GM18861 (cell line): Measurements from ENCODE around the gene PPP1R18.
"Not testable (repeated sequence)": the region's sequence is repeated elsewhere in the genome, so short reads cannot be mapped to it uniquely, and the experiment has no call there.

Experiments used
- ATAC-seq: cut with Tn5 transposase; IDR thresholded peaks from one replicate; pipeline ENCODE4 v1.9.1; 2021; ENCODE audit not compliant: unreplicated experiment

Gene PPP1R18

DNA sequence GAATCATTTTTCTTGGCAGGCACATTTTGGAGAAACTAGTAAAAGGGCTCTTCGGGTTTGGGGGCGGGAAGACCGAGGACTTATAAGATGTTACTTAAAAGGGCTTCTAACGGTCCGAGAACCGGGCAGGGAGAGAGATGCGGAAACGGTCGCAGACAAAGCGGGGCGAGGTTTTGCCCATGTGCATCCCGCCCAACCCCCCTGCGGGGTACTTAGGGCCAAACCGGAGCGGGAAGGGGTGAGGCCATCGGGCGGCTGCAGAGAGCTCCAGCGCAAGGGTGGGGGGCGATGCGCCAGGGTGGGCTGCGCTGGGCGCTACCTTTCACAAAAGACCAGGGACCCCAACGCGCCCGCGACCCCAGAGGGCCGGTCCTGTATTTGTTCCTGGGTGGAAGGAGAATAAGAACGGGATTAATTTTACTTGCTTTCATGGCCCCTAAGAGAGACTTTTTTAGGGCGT is 34.3 kb upstream of the PPP1R18 start:
- ATAC-seq = no peak

DNA sequence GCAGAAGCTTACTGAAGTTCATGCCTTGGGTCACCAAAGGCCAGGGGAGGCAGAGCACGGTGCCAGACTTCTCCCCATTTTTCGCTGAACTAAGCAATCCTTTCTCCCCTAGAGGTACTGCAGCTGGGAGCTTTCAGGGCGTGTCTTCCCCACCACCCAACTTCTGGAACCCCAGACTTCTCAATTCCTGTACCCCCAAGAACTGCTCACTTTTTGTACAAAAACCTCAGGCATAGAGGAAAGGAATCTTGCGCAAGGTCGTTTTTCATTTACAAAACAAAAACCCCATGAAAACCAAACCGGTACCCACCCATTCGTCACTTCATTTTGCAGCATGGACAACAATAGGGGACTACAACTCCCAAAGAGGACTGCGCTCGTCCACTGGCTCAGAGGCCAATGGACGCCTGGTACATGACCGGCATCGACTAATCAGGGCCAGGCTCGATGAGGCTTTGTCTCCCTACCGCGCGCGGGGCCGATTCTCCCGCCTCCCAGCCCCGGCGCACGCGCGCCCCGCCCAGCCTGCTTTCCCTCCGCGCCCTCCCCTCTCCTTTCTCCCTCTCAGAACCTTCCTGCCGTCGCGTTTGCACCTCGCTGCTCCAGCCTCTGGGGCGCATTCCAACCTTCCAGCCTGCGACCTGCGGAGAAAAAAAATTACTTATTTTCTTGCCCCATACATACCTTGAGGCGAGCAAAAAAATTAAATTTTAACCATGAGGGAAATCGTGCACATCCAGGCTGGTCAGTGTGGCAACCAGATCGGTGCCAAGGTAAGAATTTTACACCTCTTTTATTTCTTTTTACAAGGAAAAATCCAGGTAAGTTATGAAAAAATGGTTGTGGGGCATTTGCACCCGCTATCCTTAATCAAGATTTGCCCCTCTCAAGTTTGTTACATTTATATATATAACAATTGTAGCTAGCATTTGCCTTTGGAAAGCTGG is 33.6 kb upstream of the PPP1R18 start, which contains the start of gene TUBB:
Gene TUBB, plus strand, starts transcription at position 562 of the 947 bp plus-strand sequence. Its CDS starts 155 bp downstream, at position 717.
- peak; percentile 42 for ATAC-seq

DNA sequence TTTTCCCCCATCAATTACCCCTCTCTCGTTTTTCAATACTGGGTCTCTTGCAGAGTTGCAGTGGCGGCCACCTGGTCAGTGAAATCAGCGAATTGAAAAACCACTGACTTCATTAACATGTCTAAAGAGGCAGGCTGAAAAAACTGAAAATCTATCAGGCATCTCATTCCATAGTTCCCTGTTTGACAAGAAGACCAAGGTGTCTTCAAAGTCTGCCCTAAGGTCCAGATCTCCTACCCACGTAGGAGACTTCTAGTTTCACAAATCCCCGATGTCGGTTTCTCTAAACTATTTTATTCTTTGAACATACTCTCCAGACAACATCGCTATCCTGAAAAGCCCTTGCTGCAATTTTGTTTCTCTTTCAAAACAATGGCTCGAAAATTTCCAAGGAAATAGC is 32.9 kb upstream of the PPP1R18 start:
- no peak for ATAC-seq

DNA sequence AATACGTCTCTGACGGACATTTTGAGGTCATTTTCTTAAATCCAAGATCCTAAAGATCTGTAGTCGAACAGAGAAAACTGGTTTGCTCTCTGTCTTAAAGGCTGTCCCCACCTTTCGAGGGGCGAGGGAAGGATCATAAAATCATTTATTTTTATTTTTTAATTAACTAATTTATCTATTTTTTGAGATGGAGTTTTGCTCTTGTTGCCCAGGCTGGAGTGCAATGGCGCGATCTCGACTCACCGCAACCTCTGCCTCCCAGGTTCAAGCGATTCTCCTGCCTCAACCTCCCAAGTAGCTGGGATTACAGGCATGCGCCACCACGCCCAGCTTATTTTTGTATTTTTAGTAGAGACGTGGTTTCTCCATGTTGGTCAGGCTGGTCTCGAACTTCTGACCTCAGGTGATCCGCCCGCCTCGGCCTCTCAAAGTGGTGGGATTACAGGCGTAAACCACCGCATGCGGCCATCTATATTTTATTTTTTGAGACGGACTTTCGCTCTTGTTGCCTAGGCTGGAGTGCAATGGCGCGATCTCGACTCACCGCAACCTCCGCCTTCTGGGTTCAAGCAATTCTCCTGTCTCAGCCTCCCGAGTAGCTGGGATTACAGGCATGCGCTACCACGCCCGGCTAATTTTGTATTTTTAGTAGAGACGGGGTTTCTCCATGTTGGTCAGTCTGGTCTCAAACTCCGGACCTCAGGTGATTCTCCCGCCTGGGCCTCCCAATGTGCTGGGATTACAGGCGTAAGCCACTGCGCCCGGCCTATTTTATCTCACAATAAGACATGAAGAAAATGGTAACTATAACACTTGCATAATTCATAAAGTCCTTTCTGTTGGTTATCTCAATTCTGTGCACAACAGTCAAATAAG is 31.6 kb upstream of the PPP1R18 start:
- not testable (repeated sequence) for ATAC-seq

DNA sequence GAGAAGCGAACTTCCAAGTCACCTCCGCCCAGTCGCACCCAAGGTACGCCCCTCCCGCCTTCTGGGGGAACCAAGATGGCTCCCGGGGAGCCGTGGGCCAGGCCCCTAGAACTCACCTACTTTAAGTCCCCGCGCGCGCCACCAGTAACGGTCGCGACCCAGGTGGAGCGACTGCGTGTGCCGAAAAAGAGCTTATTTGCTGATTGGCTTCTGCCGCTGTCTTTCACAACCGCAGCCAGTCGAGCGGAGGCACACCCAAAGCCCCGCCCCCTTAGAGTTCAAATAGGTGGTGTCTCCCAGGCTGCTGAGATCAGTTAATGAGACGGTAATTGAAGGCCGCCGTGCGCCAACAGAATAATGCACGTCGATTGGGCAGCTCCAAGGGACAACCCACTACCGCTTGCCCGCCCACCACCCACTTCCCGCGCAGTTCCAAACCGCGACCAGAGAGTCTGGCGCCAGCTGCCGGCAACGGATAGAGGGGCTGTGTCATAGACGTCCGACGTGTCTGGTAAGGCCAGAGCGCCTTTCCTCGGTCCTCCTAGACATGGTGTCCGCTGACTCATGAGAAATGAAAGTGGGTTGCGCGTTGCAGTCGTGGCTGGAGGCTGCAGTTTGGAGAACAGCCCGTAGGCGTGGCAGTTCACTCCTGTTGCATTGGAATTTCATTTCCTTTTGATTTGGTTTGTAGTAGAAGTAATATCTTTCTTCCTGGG is 30.8 kb upstream of the PPP1R18 start, which contains the start of gene MDC1:
Gene MDC1, minus strand, starts transcription at position 153 of the 716 bp plus-strand sequence. CDS start 2,106 bp downstream, outside the sequence.
- peak; percentile 54 for ATAC-seq

DNA sequence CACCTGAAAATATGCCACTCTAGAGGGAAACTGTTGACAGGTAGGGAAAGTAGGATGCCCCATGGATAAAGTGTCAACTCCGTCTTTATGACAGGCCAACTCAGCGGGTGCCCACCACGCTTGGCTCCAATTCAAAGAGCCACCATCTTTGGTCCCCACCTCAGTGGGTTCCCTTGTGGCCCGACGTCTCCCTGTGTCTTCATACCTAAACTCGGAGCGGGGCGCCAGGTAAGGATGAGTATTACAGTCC is 30.4 kb upstream of the PPP1R18 start:
- no peak for ATAC-seq

DNA sequence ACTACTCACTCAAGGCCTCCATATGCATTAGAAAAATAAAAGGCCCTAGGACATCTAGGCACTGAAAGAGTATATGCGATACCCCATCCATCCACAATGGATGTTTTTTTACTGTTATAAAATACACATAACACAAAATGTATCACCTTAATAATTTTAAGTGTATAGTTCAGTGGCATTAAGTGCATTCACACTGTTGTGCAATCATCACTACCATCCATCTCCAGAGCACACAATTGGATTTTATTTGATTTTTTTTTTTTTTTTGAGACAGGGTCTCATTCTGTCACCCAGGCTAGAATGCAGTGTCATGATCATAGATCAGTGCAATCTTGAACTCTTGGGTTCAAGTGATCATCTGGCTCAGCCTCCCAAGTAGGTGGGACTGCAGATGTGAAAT is 27.8 kb upstream of the PPP1R18 start:
- ATAC-seq = no peak

DNA sequence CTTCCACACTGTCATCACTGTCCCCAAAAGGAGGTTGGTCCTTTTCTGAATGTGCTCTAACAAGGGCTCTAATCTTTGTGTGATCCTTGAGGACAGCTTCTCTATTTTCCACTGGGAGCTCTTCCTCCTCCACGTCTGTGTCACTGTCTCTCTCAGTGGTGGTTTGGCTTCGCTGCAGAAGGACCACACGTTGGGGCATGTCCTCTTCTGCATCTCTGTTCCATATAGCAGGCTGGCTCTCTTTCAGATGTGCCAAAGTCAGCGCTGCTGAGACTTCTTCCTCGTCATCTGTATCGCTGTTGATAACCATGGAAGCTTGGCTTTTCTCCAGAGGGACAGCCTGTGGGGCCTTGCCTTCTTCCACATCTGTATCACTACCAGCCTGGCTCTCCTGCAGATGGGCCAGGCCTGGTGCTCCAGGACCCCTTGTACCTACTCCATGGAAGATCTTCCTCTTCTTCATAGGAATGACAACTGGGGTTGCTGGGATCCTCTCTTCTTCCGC is 26.0 kb upstream of the PPP1R18 start:
- no peak for ATAC-seq

DNA sequence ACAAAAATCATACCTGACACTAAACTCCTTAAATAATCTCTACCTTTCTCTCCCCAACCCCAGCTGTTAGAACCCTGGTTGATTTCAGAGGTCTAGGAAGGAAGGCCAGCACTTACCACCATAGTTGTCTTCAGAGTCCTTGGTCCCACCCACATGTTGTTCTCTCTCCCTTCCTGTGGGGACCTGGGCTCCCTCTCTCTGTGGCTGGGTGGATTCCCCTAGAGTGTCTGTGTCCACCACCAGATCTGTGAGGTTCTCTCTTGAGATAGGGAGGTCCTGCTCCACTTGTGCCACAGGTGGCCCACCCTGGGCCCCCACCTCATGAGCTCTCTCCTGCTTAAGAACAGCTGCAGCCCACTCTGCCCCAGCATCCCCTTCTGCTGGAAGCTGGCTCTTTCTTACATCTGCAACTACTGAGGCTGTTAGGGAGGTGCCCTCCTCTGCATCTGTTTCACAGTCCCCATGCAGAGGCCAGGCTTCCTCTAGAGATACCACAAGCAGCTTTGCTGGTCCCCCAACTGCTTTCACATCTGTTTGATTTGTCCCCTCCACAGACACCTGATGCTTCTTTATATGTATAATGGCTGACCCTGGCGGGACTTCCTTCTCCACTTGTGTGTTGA is 25.4 kb upstream of the PPP1R18 start:
- ATAC-seq = no peak

DNA sequence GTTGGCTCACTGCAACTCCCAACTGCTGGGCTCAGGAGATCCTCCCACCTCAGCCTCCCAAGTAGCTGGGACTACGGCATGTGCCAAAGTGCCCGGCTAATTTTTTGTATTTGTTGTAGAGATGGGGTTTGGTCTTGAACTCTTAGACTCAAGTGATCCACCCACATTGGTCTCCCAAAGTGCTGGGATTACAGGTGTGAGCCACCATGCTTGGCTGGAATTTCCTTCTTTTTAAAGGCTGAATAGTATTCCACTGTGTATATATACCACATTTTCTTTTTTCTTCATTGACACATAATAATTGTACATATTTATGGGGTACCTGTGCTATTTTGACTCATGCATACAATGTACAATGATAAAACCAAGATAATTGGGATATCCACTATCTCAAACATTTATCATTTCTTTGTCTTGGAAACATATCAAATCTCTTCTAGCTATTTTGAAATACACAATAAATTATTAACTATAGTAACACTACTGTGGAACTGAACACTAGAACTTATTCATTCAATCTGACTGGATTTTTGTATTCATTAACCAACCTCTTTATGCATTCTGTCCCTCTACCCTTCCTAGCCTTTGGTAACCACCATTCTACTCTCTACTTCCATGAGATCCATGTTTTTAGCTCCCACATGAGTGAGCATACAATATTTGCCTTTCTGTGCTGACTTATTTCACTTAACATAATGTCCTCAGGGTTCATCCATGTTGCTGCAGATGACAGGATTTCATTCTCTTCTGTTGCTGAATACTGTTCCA is 22.8 kb upstream of the PPP1R18 start:
- no peak for ATAC-seq

DNA sequence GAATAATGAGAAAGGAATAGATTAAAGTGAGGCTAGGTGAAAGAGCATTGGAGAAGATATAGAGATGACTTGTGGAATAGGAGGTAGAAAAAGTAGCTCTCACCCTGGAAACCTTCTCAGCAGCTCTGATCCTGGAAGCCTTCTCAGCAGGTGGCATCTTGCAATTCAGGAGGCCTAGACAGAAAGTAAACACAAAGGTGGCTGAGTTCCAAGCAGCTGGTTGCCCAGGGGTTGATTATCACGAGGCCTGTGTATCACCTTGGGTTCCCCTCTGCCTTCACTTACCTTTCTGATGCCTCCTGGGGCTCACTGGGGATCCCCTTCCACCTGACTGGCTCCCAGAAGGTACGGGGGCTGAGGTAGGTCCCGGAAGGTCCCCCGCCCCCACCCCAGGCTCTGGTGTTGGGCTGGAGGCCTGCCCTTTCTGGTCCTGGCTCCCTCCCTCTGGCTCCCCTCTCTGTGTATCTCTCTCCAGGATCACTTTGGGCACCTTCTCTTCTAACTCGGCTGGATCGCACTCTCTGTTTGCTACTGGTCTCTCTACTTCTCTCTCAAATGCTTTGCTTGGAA is 20.9 kb upstream of the PPP1R18 start:
- ATAC-seq = no peak

DNA sequence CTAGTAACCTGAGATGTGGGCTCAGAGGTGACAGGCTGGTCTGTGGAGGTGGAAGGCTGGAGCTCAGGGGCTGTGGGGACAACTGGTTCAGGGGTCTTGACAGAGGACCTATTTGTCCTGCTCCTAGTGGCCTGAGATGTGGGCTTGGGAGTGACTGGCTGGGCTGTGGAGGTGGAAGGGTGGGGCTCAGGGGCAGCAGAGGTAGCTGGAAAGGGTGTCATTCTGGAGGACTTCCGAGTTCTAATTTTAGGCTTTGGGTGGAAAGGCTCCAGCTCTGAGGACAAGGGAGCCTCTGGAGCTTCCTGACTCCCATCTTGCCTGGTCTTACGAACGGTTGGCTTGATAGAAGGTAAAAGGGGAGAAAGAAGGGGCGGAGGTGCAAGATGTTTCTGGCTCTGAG is 19.2 kb upstream of the PPP1R18 start:
- ATAC-seq = no peak

DNA sequence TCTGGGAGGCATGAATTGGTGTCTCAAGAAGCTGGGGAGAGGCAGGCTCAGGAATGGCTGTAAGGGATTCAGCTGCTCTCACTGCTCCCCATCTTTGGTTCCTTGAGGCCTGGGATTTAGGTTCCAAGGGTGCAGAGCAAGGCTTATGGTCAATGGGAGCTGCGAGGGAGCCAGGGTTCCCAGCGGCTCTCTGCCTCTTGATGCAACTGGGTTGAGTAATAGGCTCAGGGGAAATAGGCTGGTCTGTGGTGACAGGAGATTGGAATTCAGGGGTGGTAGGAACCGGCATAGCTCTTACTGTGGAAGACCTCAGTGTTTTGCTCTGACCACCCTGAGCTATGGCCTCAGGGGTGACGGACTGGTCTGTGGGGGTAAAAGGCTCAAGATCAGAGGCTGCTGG is 17.4 kb upstream of the PPP1R18 start:
- no peak for ATAC-seq

DNA sequence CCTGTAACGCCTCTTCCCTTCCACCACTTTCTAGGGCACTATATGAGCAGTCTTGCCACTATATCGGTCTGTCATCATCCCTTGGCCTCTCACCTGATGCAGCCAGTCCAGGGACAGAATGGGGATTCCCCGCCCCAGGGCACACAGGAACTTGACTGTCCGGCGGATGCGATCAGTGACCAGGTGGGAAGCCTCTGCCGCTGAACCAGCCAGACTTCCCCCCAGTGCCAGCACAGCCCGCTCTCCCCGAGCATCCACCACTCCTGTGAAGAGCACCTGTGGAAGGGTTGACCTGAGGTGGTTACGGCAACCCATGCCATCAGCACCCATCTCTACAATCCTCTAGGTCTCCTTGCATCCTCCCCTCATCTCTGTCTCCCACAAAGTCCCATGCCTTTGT is 16.6 kb upstream of the PPP1R18 start:
- no peak for ATAC-seq

DNA sequence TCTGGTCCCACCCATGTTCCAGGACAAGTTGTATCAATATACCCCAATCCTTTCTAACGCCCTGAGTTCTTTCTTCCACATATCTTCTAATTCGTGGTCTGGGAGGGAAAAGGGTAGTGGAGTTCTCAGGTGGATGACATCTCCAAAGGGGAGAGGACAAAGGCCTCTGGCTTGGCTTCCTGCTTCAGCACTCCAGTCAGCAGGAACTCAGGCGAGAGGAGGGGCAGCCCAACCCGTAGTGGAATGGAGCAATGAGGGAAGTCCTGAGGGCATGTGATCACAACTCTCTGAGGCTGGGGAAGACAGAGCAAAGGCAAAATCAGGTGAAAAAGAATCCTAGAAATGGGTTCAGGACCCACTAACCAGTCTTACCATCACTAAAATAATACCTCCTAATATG is 13.9 kb upstream of the PPP1R18 start:
- no peak for ATAC-seq

DNA sequence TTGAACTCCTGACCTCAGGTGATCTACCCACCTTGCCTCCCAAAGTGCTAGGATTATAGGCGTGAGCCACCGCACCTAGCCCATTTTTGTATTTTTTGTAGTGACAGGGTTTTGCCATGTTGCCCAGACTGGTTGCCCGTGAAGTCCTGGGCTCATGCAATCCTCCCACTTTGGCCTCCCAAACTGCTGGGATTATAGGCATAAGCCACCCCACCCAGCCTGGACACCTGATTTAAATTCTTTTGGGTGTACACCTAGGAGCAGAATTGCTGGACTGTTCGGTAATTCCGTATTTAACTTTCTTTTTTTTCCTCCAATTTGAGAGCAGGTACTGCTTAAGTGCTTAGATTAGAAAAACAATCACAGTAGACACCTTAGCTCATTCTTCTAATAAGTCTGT is 10.0 kb upstream of the PPP1R18 start:
- ATAC-seq = no peak

DNA sequence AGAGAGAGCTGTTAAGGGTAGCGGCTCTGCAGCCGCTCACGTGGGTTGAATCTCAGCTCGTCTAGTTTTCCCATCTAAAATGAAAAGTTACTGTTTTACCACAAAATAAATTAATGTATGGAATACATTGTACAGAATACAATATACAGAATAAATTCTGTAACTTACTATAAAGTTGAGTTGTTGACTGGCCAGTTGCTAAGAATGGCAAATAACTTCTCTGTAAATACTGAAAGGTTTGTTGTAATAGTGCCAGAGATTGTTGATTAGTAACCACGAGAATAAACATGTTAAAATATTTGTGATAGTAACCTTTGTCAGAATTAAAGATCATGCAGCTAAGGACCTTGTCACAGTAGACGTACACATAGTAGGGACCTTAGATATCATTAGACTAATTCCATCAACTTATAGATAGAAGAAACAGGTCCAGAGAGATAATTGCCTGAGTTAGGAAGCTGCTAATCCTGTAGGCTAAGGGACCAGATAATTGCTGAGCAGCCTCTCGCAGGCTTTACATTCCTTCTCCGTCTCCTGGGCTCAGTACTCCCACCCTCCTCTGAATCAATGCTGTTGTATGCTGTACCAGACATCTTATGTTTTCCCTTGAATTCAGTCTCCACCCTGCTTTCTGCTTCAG is 4.9 kb upstream of the PPP1R18 start:
- no peak for ATAC-seq

DNA sequence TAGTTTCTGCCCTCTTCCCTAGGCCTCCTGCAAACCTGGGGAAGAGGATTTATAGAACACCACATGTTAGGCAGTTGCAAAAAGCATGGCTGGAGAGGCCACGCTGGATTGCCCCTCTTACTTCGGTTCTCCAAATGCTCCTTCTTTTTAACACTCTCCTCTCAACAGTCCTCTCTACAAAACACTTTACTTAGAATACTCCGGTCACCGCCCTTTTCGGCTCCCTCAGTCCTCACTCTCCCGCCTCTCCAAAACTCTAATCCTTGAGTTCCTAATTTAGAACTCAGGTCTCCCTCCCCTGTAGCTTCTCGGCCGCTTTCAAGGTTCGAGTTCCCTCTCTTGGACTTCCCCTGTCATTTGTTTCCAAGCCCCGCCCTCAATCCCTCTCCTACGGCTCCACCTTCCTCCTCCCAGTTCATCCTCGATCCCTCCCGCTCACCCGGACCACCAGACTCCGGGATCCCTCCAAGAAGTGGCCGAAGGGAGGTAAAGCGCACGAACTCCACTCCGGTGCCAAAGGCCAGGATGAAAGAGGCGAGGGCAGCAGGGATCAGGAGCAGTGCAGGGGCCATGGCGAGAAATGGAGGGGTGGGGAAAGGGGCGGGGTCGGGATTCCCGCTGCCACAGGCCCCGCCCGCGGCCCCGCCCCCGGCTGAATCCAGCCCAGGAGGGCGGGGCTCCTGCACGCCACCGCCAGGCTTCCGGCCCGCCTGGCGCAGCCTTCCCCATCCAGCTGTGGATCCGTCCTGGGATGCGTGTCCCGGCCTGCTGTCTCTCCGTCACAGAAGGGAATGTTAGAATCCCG is 4.2 kb upstream of the PPP1R18 start, which contains the start of gene NRM:
Gene NRM, minus strand, starts transcription at position 582 of the 805 bp plus-strand sequence. Its CDS starts 10 bp downstream, at position 572.
- no peak for ATAC-seq
